Bronchial epithelial cell (primary cell): ENCODE measurements around the gene NOS1AP. TPM values are rescaled to one million over a fixed set of nuclear protein-coding genes. Genes with fewer than 3 reads are reported as not detected.

Source experiments
- total RNA-seq: library from RNA; depleted of rRNA; stranded (reverse); fragments of >200 nt; gene quantifications from 2 replicates; pipeline ENCODE4 v1.2.1, GENCODE V29; 2014

NOS1AP gene
- total RNA-seq, 1 donor from 2014 or later, result 1.3 TPM

Other genes starting within 250 kb of the NOS1AP start
- not detected in 2 replicates for gene OLFML2B, start 45.8 kb upstream of the NOS1AP start, total RNA-seq